ENCODE measurements around the gene ZNF487. TPM values are rescaled to one million over a fixed set of nuclear protein-coding genes. Genes with fewer than 3 reads are reported as not detected.
A peak's percentile ranks its signal among the peaks of the same experiment; 100 is the strongest.
"Not testable (repeated sequence)": the region's sequence is repeated elsewhere in the genome, so short reads cannot be mapped to it uniquely, and the experiment has no call there.

The ZNF487 gene
- polyA plus RNA-seq, 1 experiment, result 4.4 TPM

DNA sequence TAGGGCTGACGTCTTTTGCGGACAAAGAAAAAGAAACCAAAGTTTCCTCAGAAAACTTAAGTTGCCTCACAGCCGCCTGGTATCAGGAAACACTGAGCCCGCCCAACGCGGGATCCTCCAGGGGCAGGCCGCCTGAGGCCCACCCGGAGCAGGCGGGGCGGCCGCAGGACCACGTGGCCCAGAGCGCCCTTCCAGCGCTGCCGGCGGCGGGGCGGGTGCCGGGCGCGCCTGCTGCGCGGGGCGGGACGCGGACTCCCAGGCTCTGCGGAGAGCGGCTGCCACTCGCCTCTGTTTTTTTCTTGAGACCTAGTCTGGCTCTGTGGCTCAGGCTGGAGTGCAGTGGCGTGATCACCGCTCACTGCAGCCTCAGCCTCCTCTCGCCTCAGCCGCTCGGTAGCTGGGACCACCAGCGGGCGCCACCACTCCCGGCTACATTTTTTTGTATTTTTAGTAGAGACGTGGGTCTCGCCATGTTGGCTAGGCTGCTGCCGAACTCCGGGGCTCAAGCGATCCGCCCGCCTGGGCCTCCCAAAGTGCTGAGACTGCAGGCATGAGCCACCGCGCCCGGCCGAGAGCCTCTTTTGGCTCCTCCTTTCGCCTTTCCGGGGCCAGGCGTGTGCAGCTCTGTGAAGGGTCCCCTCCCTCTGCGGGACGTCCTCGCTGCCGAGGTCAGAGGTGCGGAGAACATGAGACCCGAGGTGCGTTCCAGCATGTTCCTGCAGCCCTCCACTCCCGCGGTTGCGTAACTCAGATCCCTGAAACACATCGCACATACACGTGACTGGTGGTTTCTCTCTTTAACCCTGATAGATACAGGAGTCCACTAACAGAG lies 16.3 kb upstream of the ZNF487 start:
- ChIA-PET POLR2A (interaction anchor here (0.7 to 1.7 kb wide), 4 partner anchors 11 to 37 kb away, joined by 3 to 7 read pairs (median 6); partner anchors contain the start of gene HNRNPF), CTCF (no interaction called here)
- peak overlapping the region; percentile 63 for H3K4me3 ChIP-seq (ENCODE audit: low read depth, low read length)

DNA sequence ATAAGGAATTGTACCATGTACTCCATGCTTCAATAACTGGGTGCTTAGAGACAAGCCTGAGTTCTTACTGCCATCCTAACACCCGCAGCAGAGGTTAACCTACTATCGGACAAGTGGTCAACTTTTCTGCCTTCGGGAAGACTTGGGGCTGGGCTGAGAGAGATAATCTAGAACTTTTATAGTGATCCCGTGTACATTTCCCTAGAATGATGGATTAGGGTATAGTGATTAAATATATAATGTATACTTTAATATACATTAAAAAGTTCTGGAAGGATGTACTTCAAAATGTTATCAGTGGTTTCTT lies 15.8 kb upstream of the ZNF487 start:
- H3K9me3 ChIP-seq (ENCODE audit: control insufficient read depth, insufficient read depth, low read length), result peaks cover 4% of the 10 kb centered on the region; the same call in 1 of the 2 replicates
- CTCF ChIA-PET, result no interaction called here
- TF ChIP-seq, protein P1, sequence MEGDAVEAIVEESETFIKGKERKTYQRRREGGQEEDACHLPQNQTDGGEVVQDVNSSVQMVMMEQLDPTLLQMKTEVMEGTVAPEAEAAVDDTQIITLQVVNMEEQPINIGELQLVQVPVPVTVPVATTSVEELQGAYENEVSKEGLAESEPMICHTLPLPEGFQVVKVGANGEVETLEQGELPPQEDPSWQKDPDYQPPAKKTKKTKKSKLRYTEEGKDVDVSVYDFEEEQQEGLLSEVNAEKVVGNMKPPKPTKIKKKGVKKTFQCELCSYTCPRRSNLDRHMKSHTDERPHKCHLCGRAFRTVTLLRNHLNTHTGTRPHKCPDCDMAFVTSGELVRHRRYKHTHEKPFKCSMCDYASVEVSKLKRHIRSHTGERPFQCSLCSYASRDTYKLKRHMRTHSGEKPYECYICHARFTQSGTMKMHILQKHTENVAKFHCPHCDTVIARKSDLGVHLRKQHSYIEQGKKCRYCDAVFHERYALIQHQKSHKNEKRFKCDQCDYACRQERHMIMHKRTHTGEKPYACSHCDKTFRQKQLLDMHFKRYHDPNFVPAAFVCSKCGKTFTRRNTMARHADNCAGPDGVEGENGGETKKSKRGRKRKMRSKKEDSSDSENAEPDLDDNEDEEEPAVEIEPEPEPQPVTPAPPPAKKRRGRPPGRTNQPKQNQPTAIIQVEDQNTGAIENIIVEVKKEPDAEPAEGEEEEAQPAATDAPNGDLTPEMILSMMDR (IDR thresholded peaks at IDR 0.05; ENCODE audit: low read depth, low read length), result no peak
- H3K4me3 ChIP-seq (ENCODE audit: low read depth, low read length), result peak overlapping the region; percentile 63
- peak overlapping the region; percentile 93 for H3K27ac ChIP-seq (ENCODE audit: low read depth, low read length)
- POLR2A ChIA-PET, result interaction anchor here (0.7 to 1.7 kb wide), 3 partner anchors 11 to 14 kb away, joined by 3 to 7 read pairs (median 5); partner anchors contain the start of gene HNRNPF
- no peaks in the 10 kb centered on the region for H3K27me3 ChIP-seq (ENCODE audit: control insufficient read depth, insufficient read depth, low read length)
- DNase-seq (ENCODE audit: low read depth, low spot score), result no peak

More for the DNA sequence above, 16.3 kb upstream of the ZNF487 start:
- Histone ChIP-seq H3K9me3 (ENCODE audit: control insufficient read depth, insufficient read depth, low read length) (peaks cover 4% of the 10 kb centered on the region; the same call in 1 of the 2 replicates), H3K27me3 (ENCODE audit: control insufficient read depth, insufficient read depth, low read length) (no peaks in the 10 kb centered on the region), H3K27ac (ENCODE audit: low read depth, low read length) (peak overlapping the region; percentile 97)
- TF ChIP-seq, protein P1 (IDR thresholded peaks at IDR 0.05; ENCODE audit: low read depth, low read length), result peak; percentile 20; the same call in 1 of the 2 replicates
- DNase-seq (ENCODE audit: low read depth, low spot score), result no peak

DNA sequence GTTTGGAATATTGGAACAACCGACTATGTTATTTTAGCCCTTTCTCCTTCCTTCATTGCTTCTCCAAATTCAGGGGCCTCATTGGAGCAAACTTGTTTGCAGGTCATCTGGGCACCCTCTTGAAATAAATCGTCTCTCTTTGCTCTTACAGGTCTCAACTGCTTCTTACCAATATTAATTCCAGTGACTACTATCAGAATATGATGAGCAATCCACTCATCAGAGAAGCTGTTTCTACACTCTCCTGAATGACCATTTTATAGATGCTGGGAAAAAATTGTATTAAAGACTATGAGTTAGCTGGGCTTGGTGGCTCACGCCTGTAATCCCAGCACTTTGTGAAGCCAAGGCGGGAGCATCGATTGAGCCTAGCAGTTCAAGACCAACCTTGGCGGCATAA lies 15.4 kb upstream of the ZNF487 start:
- H3K27me3 ChIP-seq (ENCODE audit: control insufficient read depth, insufficient read depth, low read length), result no peaks in the 10 kb centered on the region
- DNase-seq (ENCODE audit: low read depth, low spot score), result no peak
- no peak overlapping the region for H3K27ac ChIP-seq (ENCODE audit: low read depth, low read length)
- TF ChIP-seq, protein P1 (IDR thresholded peaks at IDR 0.05; ENCODE audit: low read depth, low read length), result no peak
- ChIA-PET CTCF (no interaction called here), POLR2A (interaction anchor here (0.6 kb wide), 2 partner anchors 11 to 25 kb away, joined by 3 read pairs; no protein-coding TSS in a partner anchor)
- H3K9me3 ChIP-seq (ENCODE audit: control insufficient read depth, insufficient read depth, low read length), result peaks cover 4% of the 10 kb centered on the region; the same call in 1 of the 2 replicates
- H3K4me3 ChIP-seq (ENCODE audit: low read depth, low read length), result no peak overlapping the region

DNA sequence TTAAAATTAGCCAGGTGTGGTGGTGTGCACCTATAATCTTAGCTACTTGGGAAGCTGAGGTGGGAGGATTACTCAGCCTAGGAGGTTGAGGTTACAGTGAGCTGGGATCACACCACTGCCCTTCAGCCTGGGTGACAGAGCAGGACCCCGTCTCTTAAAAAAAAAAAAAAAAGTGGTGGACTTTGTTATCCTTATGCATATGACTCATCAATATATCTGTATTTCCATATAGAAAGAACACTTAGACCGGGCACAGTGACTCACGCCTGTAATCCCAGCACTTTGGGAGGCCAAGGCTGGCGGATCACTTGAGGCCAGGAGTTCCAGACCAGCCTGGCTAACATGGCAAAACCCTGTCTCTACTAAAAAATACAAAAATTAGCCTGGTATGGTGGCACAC lies 15.0 kb upstream of the ZNF487 start:
- H3K27ac ChIP-seq (ENCODE audit: low read depth, low read length); CTCF ChIA-PET; H3K9me3 ChIP-seq (ENCODE audit: control insufficient read depth, insufficient read depth, low read length); H3K27me3 ChIP-seq (ENCODE audit: control insufficient read depth, insufficient read depth, low read length); DNase-seq (ENCODE audit: low read depth, low spot score); H3K4me3 ChIP-seq (ENCODE audit: low read depth, low read length): not testable (repeated sequence)
- POLR2A ChIA-PET, result interaction anchor here (0.6 kb wide), 2 partner anchors 11 to 25 kb away, joined by 3 read pairs; no protein-coding TSS in a partner anchor

DNA sequence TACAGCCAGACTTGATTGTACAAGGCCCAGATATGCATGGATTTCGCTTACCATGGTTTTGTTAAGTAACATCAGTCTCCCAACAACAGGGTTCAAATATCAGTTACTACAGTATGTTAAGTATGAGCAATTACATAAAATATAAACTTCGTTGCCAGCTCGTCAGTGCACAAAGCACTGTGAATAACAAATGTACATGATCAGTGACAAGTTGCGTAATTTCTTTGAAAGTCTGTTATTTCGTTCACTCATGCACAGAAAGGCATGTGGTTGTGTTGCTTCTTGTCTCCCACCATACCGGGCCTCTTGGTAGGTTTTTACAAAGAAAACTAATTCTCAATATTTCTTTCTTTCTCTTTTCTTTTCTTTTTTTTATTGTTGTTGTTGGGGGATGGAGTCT lies 12.5 kb upstream of the ZNF487 start:
- CTCF ChIA-PET, result no interaction called here
- H3K27me3 ChIP-seq (ENCODE audit: control insufficient read depth, insufficient read depth, low read length), result no peaks in the 10 kb centered on the region
- peaks cover 4% of the 10 kb centered on the region; the same call in 1 of the 2 replicates for H3K9me3 ChIP-seq (ENCODE audit: control insufficient read depth, insufficient read depth, low read length)
- TF ChIP-seq, protein P1 (IDR thresholded peaks at IDR 0.05; ENCODE audit: low read depth, low read length), result no peak
- no peak for DNase-seq (ENCODE audit: low read depth, low spot score)
- no peak overlapping the region for H3K27ac ChIP-seq (ENCODE audit: low read depth, low read length)
- POLR2A ChIA-PET, result no interaction called here
- no peak overlapping the region for H3K4me3 ChIP-seq (ENCODE audit: low read depth, low read length)

DNA sequence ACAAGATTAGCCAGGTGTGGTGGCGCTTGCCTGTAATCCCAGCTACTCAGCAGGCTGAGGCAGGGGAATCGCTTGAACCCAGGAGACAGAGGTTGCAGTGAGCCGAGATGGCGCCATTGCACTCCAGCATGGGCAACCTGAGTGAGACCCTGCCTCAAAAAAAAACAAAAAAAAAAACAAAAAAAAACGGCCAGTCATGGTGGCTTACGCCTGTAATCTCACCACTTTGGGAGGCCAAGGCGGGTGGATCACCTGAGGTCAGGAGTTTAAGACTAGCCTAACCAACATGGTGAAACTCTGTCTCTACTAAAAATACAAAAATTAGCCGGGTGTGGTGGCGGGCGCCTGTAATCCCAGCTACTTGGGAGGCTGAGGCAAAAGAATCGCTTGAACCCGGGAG lies 10.4 kb upstream of the ZNF487 start:
- POLR2A ChIA-PET; CTCF ChIA-PET; H3K27me3 ChIP-seq (ENCODE audit: control insufficient read depth, insufficient read depth, low read length); H3K9me3 ChIP-seq (ENCODE audit: control insufficient read depth, insufficient read depth, low read length); H3K27ac ChIP-seq (ENCODE audit: low read depth, low read length); DNase-seq (ENCODE audit: low read depth, low spot score); H3K4me3 ChIP-seq (ENCODE audit: low read depth, low read length): not testable (repeated sequence)
